ENCODE data around the gene RAX.

GRCh38 chr18:59266886-59267502, 6.3 kb downstream of the RAX start:
- TF ChIP-seq CTCF (optimal IDR thresholded peaks at IDR 0.05 in 1 of 3, IDR thresholded peaks at IDR 0.05 in 1 of 3, conservative IDR thresholded peaks at IDR 0.05 in 1 of 3; ENCODE audit: extremely low read depth in 1 of 3, insufficient read depth in 2 of 3, low read length in 3 of 3) (no peak), EZH2 (IDR thresholded peaks at IDR 0.05; ENCODE audit: low read length) (no peak)

Measured in keratinocyte (primary cell).